Gastrocnemius medialis (tissue), 4 donors: ENCODE measurements around the gene PTPRN2. TPM values are rescaled to one million over a fixed set of nuclear protein-coding genes. Genes with fewer than 3 reads are reported as not detected.

ENCODE experiments used
- ATAC-seq, 2 donors: fragments of 150-250 bp; one replicate each; pipeline ENCODE4 v1.9.1; 2016
- DNase-seq, 2 donors: peaks; one replicate each; pipeline ENCODE4 v3.0.0-alpha.2; 2019
- H3K27ac ChIP-seq, 4 donors: fragments of 200-600 bp; sonication (generic); 1 replicate in 1 of 4; 2 replicates in 3 of 4; pipeline ENCODE4 v1.5.1; 2016 to 2018; ENCODE audit warnings: mild to moderate bottlenecking in 2 of 4, moderate library complexity in 1 of 4
- H3K27me3 ChIP-seq, 3 donors: fragments of 200-600 bp; sonication (generic) in 2 of 3; 1 replicate in 1 of 3; 2 replicates in 2 of 3; pipeline versions ENCODE4 v1.5.1 to v1.6.0; 2016 to 2019; ENCODE audit warnings: mild to moderate bottlenecking in 1 of 3, moderate library complexity in 1 of 3
- H3K36me3 ChIP-seq, 2 donors: fragments of 200-600 bp; sonication (generic) in 1 of 2; one replicate each; pipeline ENCODE4 v1.5.1; 2017 to 2018
- H3K4me1 ChIP-seq, 2 donors: fragments of 200-600 bp; sonication (generic) in 1 of 2; one replicate each; pipeline ENCODE4 v1.5.1; 2016 to 2017; ENCODE audit warnings: mild to moderate bottlenecking in 2 of 2
- H3K4me3 ChIP-seq, 4 donors: fragments of 200-600 bp; sonication (generic) in 3 of 4; 1 replicate in 1 of 4; 2 replicates in 3 of 4; pipeline ENCODE4 v1.5.1; 2016 to 2019; ENCODE audit warnings: mild to moderate bottlenecking in 2 of 4
- H3K9me3 ChIP-seq, 3 donors: fragments of 200-600 bp; sonication (generic) in 2 of 3; 1 replicate in 1 of 3; 2 replicates in 2 of 3; pipeline ENCODE4 v1.5.1; 2016 to 2019
- CTCF ChIP-seq, 5 experiments: fragments of 450-650 bp in 3 of 5; fragments of 200-600 bp in 2 of 5; sonication (generic) in 2 of 5; IDR thresholded peaks in 4 of 5; conservative IDR thresholded peaks in 1 of 5; 1 replicate in 4 of 5; 2 replicates in 1 of 5; pipeline ENCODE4 v1.5.1; 2016 to 2019; ENCODE audit warnings: antibody characterized with exemption in 5 of 5, mild to moderate bottlenecking in 3 of 5, moderate library complexity in 3 of 5
- POLR2A ChIP-seq, 2 donors: fragments of 450-650 bp; IDR thresholded peaks; one replicate each; pipeline ENCODE4 v1.6.1; 2017; ENCODE audit warnings: antibody characterized with exemption in 2 of 2, mild to moderate bottlenecking in 2 of 2, moderate library complexity in 2 of 2
- in situ Hi-C, 4 donors: fragments of 200-750 bp; cut with MboI; loops; one replicate each; pipeline versions ENCODE4 v1.15.0 to v1.8.0; 2017; ENCODE audit warnings: low sequenced_read_pairs in 4 of 4
- intact Hi-C: fragments of 100-400 bp; cut with DNase I; formaldehyde crosslinking; loops from one replicate; pipeline ENCODE4 v1.15.1; 2023; ENCODE audit warnings: low total_unique reads
- total RNA-seq, 4 donors: library from RNA; depleted of rRNA; stranded (reverse); fragments of >200 nt; gene quantifications; one replicate each; pipeline versions ENCODE4 v1.1.0 to v1.2.3, GENCODE V29; 2016

The PTPRN2 gene
- total RNA-seq, 4 donors from 2014 or later = 0.66 to 0.85 (median 0.81) TPM

GRCh38 chr7:158529181-158530096 lies 58.2 kb downstream of the PTPRN2 start:
- in situ Hi-C loops = no loop called here
- Histone ChIP-seq H3K9me3 (no peaks in the 10 kb centered on the region), H3K4me3 (no peak overlapping the region), H3K36me3 (no peaks in the 10 kb centered on the region), H3K4me1 (no peaks in the 10 kb centered on the region), H3K27ac (no peak overlapping the region), H3K27me3 (peaks cover 0 to 3% (median 0%) of the 10 kb centered on the region in 3 donors)
- DNase-seq = no peak
- ATAC-seq = no peak
- TF ChIP-seq POLR2A (IDR thresholded peaks at IDR 0.05) (no peak), CTCF (IDR thresholded peaks at IDR 0.05 in 4 of 5, conservative IDR thresholded peaks at IDR 0.05 in 1 of 5) (no peak)
- intact Hi-C loops = no loop called here

- in situ Hi-C loops = no loop called here
- H3K9me3 ChIP-seq = no peaks in the 10 kb centered on the region
- TF ChIP-seq POLR2A (IDR thresholded peaks at IDR 0.05) (no peak), CTCF (IDR thresholded peaks at IDR 0.05 in 4 of 5, conservative IDR thresholded peaks at IDR 0.05 in 1 of 5) (no peak)
- no peak overlapping the region for H3K4me3 ChIP-seq
- no peak for DNase-seq
- no peaks in the 10 kb centered on the region for H3K4me1 ChIP-seq
- peaks cover 0 to 3% (median 0%) of the 10 kb centered on the region in 3 donors for H3K27me3 ChIP-seq
- no peak for ATAC-seq
- no peak overlapping the region for H3K27ac ChIP-seq
- intact Hi-C loops = no loop called here
- no peaks in the 10 kb centered on the region for H3K36me3 ChIP-seq
Measured at GRCh38 chr7:158527915-158528502, 59.6 kb downstream of the PTPRN2 start.

- intact Hi-C loops (no loop called here), in situ Hi-C loops (no loop called here)
- H3K4me1 ChIP-seq = no peaks in the 10 kb centered on the region
- TF ChIP-seq POLR2A (IDR thresholded peaks at IDR 0.05) = no peak
- no peak for TF ChIP-seq CTCF (IDR thresholded peaks at IDR 0.05 in 4 of 5, conservative IDR thresholded peaks at IDR 0.05 in 1 of 5)
- ATAC-seq = no peak
- H3K9me3 ChIP-seq = no peaks in the 10 kb centered on the region
- peaks cover 0 to 3% (median 0%) of the 10 kb centered on the region in 3 donors for H3K27me3 ChIP-seq
- H3K27ac ChIP-seq = no peak overlapping the region
- no peaks in the 10 kb centered on the region for H3K36me3 ChIP-seq
- no peak overlapping the region for H3K4me3 ChIP-seq
- DNase-seq = no peak
Measured at GRCh38 chr7:158527495-158527894, 60.1 kb downstream of the PTPRN2 start.

- no peak for ATAC-seq
- in situ Hi-C loops = no loop called here
Measured at GRCh38 chr7:158527038-158527437, 60.6 kb downstream of the PTPRN2 start.

More at GRCh38 chr7:158527038-158527437, 60.6 kb downstream of the PTPRN2 start:
- DNase-seq = no peak
- Histone ChIP-seq H3K27ac (no peak overlapping the region), H3K9me3 (no peaks in the 10 kb centered on the region), H3K36me3 (no peaks in the 10 kb centered on the region), H3K4me3 (no peak overlapping the region), H3K4me1 (no peaks in the 10 kb centered on the region), H3K27me3 (peaks cover 0 to 3% (median 0%) of the 10 kb centered on the region in 3 donors)
- intact Hi-C loops = no loop called here
- TF ChIP-seq CTCF (IDR thresholded peaks at IDR 0.05 in 4 of 5, conservative IDR thresholded peaks at IDR 0.05 in 1 of 5) (no peak), POLR2A (IDR thresholded peaks at IDR 0.05) (no peak)
